ENCODE data around the gene NGEF.

Gene NGEF

DNA sequence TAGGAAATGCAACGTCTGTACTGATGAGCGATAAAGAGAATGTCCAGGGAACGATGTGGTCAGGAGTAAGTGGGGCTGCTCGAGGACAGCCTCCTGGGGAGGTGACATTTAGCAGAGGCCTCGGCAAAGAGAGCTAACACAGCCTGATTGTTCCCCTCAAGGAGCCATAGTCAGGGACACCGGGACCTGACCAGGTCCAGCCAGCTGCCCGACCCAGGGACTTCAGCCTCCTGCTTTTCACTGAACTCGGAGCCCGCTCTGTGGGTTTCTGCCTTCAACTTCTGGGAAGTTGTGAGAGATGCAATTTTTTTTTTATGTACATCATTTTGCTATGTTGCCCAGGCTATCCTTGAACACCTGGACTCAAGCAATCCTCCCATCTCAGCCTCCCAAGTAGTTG, 29.5 kb upstream of the NGEF start:
- DNase-seq (ENCODE audit: low read depth) = no peak

DNA sequence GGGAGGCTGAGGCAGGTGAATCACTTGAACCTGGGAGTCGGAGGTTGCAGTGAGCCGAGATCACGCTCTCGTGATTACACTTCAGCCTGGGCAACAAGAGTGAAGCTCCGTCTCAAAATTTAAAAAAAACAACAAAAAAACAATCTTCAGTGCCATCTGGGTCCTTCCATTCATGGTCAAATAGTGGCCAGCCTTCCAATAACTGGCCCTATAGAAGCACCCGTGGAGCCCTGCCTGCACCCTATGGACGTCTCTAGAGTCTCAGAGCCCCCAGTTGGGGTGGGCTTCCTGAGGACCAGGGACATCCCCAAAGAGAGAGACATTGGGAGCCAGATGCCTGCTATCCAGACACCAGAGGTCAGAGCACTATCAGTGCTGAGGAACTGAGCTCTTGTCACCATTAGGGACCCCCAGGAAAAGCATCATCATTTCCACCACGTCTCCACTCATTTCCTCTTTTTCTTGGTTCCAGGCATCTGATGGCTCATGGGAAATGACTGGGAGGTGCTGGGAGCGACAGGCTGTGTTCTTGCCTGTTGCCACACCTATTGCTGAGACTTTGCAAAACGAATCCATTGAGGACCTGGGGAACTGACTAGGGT, 28.8 kb upstream of the NGEF start:
- DNase-seq (ENCODE audit: low read depth) = no peak

DNA sequence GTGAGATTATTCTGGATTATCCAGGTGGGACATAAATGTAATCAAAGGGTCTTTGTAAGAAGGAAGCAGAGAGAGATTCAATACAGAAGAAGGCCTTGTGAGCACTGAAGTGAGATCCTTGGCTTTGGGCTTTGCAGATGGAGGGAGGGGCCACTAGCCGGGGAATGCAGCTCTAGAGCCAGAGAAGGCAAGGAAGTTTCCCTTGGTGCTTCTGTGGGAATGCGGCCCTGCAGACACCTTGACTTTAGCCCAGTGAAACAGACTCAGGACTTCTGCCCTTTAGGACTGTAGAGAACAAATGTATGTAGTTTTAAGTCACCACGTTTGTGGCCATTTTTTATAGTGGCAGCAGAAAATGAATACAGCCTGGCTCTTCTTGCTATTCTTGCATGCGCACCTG, 27.5 kb upstream of the NGEF start:
- no peak for DNase-seq (ENCODE audit: low read depth)

DNA sequence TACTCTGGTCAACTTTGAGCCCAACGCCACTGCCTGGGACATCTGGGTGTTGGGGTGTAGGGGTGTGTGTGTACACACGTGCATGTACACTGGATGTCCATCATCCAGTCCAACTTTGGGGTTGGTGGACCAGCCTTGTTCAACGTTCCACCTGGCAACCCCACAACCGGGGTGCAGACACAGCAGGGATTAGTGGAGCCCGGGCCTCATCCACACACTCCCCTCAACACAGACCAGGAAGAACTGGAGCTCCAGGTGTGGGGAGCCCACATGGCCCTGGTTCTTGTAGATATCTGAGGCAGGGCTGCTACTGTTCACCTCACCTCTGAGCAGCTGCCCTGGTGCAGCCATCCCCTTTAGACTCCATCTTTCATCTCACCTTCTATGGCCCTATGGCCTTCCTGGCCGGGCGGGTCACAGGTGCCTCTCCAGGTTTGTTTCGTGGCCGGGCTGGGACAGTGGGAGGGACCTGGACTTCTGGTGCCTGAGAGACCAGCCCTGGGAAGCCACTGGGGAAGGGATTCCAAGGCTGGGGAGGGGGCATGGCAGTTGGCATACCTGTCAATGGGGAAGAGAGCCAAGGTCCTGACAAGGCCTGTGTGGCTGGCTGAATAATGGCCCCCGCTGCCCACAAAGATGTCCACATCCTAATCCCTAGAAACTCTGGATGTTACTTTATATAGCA, 26.9 kb upstream of the NGEF start:
- DNase-seq (ENCODE audit: low read depth) = no peak

DNA sequence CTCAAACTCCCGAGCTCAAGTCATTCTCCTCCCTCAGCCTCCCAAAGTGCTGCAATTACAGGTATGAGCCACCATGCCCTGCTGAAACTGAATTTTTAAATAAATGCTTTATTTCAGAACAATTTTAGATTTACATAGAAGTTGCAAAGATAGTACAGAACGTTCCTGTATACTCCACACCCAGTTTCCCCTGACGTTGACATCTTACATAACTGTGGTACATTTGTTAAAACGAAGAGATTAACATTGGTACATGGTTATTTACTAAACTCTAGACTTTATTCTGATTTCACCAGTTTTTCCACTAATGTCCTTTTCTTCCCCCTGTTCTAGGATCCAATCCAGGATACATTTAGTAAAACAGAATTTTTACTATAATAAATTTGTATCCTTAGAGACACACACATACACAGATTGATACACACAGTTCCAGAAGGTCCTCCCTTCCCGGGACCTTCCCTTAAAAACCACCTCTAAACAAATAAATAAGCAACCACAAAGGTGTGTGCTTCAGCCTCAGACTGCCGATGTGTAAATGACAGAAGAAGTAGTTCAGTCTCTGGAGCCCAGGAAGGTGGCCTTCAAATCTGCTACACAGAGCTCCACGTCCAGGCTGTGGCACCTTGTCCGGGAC, 26.3 kb upstream of the NGEF start:
- DNase-seq (ENCODE audit: low read depth) = no peak

DNA sequence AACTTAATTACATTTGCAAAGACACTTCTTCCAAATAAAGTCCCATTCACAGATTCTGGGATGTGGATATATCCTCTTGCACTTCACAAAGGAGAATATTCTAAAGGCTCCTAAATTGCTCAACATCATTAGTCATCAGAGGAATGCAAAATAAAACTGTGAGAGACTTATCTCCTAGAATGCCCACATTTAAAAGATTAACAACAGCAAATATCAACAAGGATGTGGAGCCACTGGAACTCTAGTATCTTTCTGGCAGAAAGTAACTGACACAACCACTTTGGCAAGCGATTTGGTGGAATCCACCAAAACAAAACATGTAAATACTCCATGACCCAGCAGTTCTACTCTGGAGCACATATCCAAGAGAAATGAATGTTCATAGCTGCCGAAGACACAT, 24.0 kb upstream of the NGEF start:
- DNase-seq (ENCODE audit: low read depth) = peak; percentile 58

DNA sequence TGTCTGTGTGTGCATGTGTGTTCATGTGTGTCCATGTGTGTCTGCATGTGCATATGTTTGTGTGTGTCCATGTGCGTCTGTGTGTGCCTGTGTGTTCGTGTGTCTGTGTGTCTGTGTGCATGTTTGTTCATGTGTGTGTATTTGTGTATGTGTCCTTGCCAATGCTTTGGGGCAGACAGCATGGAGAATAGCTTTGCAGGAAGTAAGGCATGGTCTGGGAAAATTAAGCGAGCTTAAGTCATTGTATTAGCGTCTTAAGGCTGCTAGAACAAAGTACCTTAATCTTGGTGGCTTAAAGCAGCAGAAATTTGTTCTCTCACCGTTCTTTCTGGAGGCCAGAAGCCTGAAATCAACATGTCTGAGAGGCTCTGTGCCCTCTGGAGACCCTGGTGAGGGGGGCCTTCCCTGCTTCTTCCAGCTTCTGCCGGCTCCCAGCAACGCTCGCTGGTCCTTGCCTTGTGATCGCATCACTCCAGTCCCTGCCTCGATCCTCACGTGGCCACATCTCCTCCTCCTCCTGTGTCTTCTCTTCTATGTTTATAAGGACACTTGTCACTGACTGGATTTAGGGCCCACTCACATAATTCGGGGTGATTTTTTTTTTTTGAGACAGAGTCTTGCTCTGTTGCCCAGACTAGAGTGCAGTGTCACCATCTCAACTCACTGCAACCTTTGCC, 23.2 kb upstream of the NGEF start:
- DNase-seq (ENCODE audit: low read depth) = no peak

DNA sequence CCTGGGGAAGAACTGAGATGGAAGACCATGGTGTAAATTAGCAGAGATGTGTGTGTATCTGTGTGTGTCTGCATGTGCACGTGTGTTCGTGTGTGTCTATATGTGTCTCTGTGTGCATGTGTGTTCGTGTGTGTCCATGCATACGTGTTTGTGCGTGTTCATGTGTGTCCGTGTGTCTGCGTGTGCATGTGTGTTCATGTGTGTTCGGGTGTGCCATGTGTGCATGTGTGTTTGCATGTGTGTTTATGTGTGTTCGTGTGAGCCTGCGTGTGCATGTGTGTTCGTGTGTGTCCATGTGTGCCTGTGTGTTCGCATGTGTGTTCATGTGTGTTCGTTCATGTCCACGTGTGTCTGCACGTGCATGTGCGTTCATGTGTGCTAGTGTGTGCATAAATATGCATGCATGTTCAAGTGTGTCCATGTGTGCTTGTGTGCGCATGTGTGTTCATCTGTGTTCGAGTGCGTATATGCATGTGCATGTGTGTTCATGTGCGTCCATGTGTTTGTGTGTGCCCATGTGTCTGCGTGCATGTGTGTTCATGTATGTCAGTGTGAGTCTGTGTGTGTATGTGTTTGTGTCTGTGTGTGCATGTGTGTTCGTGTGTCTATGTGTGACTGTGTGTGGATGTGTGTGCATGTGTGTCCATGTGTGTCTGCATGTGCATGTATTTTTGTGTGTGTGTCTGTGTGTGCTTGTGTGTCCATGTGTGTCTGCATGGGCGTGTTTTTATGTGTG, 22.5 kb upstream of the NGEF start:
- DNase-seq (ENCODE audit: low read depth) = no peak

DNA sequence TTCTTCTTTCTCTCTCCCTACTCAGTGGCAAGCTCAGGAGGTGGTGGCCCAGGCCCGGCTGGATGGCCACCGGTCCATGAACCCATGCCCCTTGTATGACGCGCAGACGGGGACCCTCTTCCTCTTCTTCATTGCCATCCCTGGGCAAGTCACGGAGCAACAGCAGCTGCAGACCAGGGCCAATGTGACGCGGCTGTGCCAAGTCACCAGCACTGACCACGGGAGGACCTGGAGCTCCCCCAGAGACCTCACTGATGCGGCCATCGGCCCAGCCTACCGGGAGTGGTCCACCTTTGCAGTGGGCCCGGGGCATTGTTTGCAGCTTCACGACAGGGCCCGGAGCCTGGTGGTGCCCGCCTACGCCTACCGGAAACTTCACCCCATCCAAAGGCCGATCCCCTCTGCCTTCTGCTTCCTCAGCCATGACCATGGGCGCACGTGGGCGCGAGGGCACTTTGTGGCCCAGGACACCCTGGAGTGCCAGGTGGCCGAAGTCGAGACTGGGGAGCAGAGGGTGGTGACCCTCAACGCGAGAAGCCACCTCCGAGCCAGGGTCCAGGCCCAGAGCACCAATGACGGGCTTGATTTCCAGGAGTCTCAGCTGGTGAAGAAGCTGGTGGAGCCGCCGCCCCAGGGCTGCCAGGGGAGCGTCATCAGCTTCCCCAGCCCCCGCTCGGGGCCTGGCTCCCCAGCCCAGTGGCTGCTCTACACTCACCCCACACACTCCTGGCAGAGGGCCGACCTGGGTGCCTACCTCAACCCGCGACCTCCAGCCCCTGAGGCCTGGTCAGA, 21.2 kb upstream of the NGEF start:
- DNase-seq (ENCODE audit: low read depth) = no peak

DNA sequence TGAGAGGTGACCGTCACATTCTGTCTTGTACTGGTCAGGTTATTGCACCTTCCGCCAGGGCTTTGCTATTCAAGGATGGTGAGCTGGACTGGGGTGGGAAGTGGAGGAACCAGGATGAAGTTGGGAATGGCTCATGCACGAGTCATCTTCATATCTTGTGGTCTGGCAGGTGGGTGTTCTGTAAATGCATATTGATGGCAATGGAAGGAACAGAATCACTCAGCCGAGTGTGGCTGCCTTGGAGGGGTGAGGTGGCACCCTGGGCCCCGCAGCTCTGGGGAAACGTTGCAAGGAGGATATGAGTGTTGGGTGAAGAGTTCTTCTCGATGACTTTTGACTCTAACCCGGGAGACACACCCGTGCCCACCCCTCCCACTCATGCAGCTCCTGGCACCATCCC, 20.6 kb upstream of the NGEF start:
- DNase-seq (ENCODE audit: low read depth) = peak; percentile 63

DNA sequence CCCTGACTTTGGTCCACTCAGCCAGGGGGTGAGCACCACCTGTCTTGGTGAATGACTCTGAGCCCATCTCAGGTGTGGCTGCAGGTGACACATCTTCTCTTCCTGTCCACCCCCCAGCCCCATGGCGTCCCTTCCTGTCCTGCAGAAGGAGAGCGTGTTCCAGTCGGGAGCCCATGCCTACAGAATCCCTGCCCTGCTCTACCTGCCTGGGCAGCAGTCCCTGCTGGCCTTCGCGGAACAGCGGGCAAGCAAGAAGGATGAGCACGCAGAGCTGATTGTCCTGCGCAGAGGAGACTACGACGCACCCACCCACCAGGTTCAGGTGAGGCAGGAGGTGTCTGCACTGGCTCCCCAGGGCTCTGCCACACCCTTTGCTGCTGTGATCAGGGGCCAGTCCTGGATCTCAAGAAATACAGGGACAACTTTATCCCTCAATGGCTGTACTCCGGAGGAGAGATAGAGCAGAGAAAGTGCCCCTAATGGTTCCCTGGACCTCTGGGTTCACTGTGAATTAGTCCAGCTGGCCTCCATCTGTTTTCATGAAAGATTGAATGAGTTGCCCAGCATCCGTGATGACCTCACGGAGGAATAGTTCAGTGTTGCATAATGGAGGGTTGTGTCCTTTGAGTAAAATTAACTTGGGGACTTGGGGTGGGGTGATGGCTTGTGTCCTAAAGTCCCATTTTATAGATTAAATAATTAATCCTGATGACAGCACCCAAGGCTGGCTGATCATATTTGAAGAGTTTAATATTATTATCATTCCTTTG, 19.7 kb upstream of the NGEF start, which contains the start of gene NEU2:
TSS of gene NEU2 (plus strand) at position 122 of the 770 bp plus-strand sequence. CDS start at position 122, 0 bp downstream.
- no peak for DNase-seq (ENCODE audit: low read depth)

DNA sequence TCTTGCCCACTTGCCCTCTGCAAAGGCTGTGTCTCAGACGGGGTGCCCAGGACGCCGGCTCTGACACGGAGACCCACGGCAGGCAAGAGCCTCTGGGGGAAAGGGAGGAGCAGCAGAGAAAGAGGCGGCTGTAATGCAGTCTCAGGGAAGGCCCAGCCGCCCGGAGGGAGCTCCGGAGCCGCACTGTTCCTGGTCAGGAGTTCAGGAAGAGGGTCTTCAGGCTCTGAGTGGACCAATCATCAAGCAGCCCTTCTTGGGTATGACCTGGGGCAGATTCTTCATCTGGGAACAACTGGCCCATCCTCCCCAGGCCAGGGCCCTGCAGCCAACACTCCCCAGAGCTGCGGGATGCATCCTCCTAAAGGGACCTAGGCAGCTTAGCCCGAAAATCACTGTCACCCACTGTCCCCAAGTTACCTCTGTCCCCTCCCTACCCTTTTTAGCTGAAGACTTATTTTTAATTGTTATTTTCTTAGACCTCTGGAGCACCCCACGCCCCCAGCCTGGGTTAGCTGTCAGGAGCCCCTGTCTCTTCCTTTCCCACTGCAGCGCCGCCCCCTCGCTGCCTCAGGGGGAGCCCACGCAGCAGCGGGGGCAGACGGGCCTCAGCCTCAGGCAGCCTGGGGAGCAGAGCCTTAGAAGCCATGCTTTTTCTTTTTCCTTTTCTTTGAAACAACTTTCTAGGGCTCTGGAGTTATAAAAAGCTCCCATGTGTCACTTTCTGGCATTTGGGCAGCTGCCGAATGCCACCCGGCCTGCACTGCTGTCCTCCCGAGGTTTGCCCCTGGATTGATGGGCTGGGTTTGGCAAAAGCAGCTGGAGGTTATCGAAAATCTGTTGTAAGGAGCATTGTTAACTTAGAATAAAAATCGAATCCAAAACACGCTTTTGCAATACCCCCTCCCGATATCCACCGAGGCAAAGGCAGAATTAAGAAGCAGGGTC, 18.8 kb upstream of the NGEF start:
- no peak for DNase-seq (ENCODE audit: low read depth)

DNA sequence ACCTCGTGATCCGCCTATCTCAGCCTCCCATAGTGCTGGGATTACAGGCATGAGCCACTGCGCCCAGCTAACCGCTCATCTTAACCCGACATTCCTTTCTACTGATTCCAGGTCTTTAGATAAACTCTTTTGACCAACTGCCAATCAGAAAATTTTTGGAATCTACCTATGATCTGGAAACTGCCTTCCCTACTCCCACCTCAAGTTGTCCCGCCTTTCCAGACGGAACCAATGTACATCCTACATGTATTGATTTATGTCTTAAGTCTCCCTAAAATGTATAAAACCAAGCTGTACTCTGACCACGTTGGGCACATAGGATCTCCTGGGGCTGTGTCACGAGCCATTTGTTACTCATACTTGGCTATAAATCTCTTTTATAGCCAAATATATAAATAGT, 16.3 kb upstream of the NGEF start:
- peak; percentile 51 for DNase-seq (ENCODE audit: low read depth)

DNA sequence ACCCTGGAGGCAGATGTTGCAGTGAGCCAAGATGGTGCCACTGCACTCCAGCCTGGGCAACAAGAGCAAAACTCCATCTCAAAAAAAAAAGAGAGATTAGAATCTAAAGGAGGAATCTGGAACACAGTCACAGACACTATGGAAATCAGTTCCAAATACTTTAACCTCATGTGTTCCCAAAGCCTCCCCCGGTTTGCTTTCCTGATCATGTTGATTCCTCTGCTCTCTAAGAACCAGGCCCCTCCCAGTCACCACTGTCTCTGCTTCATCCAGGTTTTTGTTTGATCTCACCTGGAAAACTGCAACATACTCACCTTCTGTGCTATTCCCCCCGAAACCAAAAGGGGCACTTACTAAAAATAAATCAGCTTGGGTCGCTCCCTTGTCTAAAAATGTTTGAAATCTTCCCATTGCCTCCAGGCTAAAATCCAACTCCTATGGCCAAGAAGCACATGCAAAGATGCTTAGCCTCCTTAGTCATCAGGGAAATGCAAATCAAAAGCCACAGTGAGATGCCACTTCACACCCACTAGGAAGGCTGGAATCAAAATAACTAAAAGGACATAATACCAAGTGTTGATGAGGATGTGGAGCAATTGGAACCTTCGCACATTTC, 13.2 kb upstream of the NGEF start:
- peak; percentile 54 for DNase-seq (ENCODE audit: low read depth)

DNA sequence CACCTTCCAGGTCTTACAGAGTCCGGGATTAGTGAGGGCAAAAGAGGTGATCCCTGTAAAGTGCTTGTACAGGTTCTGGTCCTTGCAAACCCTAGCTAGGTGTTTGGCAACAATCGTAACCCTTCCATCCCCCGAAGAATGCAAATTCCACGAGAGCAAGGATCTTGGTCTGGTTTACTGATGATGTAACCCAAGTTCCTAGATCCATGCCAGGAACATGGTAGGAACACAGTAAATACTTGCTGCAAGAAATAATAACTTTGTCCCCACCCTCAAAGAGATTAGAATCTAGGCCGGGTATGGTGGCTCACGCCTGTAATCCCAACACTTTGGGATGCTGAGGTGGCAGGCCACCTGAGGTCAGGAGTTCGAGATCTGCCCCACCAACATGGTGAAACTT, 12.7 kb upstream of the NGEF start:
- DNase-seq (ENCODE audit: low read depth) = no peak

DNA sequence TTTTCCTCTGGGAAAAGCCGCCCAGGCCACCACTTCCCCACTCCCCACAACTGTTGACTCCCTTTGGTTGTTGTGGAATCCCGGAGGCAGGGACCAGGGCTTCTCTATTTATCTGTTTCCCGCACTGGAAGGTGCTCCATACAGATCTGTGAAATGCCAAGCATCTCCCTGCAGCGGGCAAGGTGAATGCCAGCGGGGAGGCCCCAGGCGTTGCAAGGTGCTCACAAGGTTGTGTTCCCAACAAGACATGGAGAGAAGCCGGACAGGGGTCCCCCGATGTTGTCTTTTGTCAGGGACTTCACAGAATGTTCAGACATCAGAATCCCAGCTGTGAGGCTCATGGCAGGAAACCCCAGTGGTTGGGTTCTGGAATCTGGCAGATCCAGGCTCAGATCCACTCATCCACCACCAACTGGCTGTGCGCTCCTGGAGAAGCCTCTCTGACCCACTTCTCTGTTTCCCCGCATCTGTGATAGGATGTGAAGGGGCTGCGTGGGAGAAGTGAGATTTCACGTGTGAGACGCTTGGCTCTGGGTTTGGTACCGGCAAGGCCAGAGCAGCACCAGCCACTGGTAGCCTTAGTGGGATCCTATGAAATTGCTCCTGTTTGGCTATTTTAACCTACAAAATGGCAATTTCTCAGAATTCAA, 10.8 kb upstream of the NGEF start:
- no peak for DNase-seq (ENCODE audit: low read depth)

DNA sequence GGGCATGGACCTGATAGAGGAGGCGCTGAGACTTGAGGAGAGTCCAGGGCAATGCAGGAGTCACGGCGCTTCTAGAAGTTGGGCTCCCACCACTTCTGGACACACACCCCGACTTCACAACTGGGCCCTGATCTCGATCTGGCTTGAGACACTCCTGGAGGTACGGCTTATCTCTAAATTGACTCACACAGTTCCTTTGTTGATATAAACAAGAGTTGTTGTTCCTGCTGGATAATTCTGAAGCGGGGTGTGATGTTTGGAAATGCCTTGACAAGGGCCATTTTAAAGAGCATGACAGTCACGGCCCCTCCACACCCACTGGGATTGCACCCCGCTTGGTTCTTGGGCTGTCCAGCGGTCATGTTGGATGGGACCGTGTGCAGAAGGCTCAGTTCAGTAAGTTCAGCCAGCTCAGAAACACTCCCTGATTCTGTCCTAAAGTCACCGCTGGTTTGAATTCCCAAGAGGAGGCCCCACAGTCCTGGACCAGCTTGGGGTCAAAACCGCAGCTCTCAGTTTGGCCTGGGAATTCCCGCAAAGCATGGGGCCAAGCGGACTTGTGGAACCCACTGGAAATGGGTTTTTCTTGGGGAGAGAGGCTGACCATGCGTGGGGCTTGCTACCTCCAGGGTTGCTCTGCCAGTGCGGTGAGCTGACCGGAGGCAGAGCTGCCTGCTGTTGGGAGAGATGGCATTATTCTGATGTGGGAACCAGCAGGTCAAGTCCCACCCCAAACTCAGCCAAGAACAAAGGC, 10.1 kb upstream of the NGEF start:
- DNase-seq (ENCODE audit: low read depth) = no peak

DNA sequence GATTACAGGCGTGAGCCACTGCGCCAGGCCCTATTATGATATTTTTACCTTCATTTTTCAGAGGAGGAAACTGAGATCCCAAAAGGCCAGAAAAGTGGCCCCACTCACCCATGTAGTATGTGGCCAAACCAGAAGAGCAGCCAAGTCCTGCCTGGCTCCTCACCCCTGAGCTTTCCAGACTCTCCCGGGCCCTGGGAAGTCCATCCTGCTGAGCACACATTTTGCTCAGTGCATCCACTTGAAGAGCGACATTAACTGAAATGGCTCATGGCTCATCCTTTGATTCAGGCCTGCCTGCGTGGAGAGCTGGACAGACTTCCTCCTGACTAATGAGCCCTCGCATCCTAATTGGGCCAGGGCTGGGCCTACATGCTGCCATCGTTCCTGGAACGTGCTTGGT, 9.5 kb upstream of the NGEF start:
- DNase-seq (ENCODE audit: low read depth) = no peak
